Epithelial cell of esophagus (primary cell): ENCODE measurements around the gene NEURL3.

Experiments used
- DNase-seq: peaks from one replicate; pipeline ENCODE4 v3.0.0; 2010; ENCODE audit warnings: low read depth
- H3K4me3 ChIP-seq: 2 replicates; pipeline ENCODE4 v1.5.1; 2011; ENCODE audit warnings: mild to moderate bottlenecking, low read length, control low read depth
- CTCF ChIP-seq: IDR thresholded peaks from 2 replicates; pipeline ENCODE4 v1.5.1; 2011; ENCODE audit warnings: low read depth, mild to moderate bottlenecking, low read length, control low read depth, inconsistent platforms; ENCODE audit not compliant: insufficient read depth; ENCODE audit errors: missing control alignments

Gene NEURL3

GRCh38 chr2:96550787-96551604 is 45.8 kb upstream of the NEURL3 start:
- no peak for TF ChIP-seq CTCF
- DNase-seq, result no peak
- H3K4me3 ChIP-seq, result no peak overlapping the region

GRCh38 chr2:96549967-96550786 is 45.0 kb upstream of the NEURL3 start:
- peak; percentile 55 for DNase-seq
- no peak overlapping the region for H3K4me3 ChIP-seq
- no peak for TF ChIP-seq CTCF

- TF ChIP-seq CTCF, result no peak
- no peak overlapping the region for H3K4me3 ChIP-seq
- no peak for DNase-seq
These were observed 44.3 kb upstream of the NEURL3 start for GRCh38 chr2:96549466-96549785.

- DNase-seq, result no peak
These were observed 43.7 kb upstream of the NEURL3 start for GRCh38 chr2:96548558-96549465.

GRCh38 chr2:96547731-96548171 is 42.6 kb upstream of the NEURL3 start:
- TF ChIP-seq CTCF, result no peak
- no peak for DNase-seq
- no peak overlapping the region for H3K4me3 ChIP-seq

More at GRCh38 chr2:96548558-96549465, 43.7 kb upstream of the NEURL3 start:
- no peak overlapping the region for H3K4me3 ChIP-seq
- no peak for TF ChIP-seq CTCF

- no peak for TF ChIP-seq CTCF
- no peak overlapping the region for H3K4me3 ChIP-seq
- no peak for DNase-seq
These were observed 42.1 kb upstream of the NEURL3 start for GRCh38 chr2:96547203-96547641.
